ACHN (cell line): ENCODE results near the gene SELPLG.
A peak's percentile ranks its signal among the peaks of the same experiment; 100 is the strongest.
"Not testable (repeated sequence)": the region's sequence is repeated elsewhere in the genome, so short reads cannot be mapped to it uniquely, and the experiment has no call there.

Experiments
- DNase-seq: peaks from one replicate; pipeline ENCODE4 v3.0.0-alpha.2; 2015
- in situ Hi-C: cut with HindIII; loops from 2 replicates; pipeline ENCODE4 v1.10.0; 2017; ENCODE audit warnings: low sequenced_read_pairs, low pct_ligation_motif_present, low pct_unique_long_range_greater_than_20kb

Gene SELPLG

GRCh38 chr12:108586306-108586705 lies 47.4 kb downstream of the SELPLG start:
- in situ Hi-C loops: no loop called here
- no peak for DNase-seq

DNA sequence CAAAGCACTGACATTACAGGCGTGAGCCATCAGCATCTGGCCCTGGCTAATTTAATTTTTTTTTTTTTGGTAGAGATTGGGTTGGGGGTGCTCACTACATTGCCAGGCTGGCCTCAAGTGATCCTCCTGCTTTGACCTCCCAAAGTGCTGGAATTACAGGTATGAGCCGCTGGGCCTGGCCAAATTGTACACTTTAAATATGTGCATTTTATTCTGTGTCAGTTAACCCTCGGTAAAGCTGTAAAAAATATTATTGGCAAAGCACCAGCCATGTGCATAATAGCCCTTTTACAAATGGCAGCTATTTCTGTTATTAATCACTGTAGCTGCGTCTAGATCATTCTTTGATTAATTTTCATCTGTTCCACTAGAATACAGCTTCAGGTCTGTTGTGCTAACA lies 47.8 kb downstream of the SELPLG start:
- in situ Hi-C loops: no loop called here
- DNase-seq: no peak

DNA sequence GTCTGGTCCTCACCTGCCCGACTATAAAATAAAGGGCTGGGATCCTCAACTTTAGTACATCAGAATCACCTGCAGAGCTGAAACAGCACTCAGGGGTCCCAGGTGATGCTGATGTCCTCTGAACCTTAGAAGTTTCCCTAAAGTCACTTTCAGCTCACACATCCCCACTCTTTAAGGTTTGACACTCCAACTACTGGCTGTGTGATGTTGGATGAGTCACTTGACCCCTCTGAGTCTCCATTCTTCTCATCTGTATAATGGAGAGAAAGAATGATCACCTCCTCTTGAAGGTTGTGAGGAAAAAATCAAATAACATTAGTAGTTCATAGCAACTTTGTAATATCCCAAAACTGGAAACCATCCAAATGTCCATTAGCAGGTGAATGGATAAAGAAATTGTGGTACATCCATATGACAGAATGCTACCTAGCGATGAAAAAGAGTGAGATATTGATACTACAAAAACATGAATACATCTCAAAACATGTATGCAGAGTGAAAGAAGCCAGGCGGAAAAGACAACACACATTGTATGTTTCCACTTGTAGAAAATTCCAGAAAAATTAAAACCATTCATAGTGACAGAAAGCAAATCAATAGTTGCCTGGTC lies 49.1 kb downstream of the SELPLG start:
- no peak for DNase-seq
- in situ Hi-C loops: no loop called here

DNA sequence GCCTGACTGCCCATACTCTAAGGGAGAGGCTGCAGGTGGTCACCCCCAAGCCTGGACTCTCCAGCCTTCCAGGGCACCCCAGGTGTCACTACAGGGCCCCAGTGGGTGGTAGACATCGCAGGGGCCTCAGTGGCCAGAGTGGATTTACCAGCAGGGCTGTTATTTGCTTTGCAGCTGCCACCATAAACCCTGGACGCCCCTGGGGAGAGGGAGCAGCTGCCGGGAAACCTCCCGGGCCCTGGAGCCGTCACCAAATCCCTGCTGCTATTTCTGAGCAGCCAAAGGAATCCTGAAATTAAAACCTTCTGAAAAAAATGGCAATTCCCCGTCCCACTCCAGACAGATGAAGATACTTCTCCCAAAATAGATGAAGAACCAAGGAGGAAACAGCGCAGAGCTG lies 49.7 kb downstream of the SELPLG start:
- in situ Hi-C loops: no loop called here
- DNase-seq: no peak

- in situ Hi-C loops: no loop called here
- DNase-seq: no peak
Measured at GRCh38 chr12:108582978-108583770, 50.5 kb downstream of the SELPLG start.

- no peak for DNase-seq
- in situ Hi-C loops: no loop called here
Measured at GRCh38 chr12:108582509-108582908, 51.2 kb downstream of the SELPLG start.

- in situ Hi-C loops: no loop called here
- no peak for DNase-seq
Measured at GRCh38 chr12:108581311-108582227, 52.1 kb downstream of the SELPLG start.

- no peak for DNase-seq
- in situ Hi-C loops: no loop called here
Measured at GRCh38 chr12:108580531-108580930, 53.2 kb downstream of the SELPLG start.

GRCh38 chr12:108578813-108579212 lies 54.9 kb downstream of the SELPLG start:
- in situ Hi-C loops: no loop called here
- DNase-seq: no peak

DNA sequence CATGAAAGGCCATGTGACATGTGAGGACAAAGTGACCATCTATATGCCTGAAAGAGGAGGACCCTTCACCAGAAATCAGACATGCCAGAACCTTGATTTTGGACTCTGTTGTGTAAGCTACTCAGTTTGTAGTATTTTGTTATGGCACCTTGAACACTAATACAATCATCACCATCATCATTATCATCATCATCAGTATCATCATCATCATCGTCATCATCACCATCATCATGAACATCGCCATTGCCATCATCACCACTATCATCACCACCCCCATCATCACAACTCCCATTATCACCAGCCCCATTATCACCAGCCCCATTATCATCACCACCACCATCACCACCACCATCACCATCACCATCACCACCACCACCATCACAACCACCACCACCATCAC lies 55.4 kb downstream of the SELPLG start:
- in situ Hi-C loops: no loop called here

DNA sequence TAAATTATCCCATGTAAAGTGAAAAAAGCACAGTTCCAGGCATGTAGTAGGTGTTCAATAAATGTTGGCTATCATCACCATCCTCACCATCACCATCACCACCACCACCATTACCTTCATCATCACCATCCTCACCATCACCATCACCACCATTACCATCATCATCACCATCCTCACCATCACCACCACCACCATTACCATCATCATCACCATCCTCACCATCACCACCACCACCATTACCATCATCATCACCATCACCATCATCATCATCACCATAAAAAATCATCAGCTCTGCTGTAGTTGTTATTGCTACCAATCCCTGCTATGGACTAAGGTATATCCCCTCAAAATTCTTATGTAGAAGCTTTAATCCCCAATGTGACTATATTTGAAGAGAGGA lies 56.2 kb downstream of the SELPLG start:
- DNase-seq: no peak
- in situ Hi-C loops: no loop called here

More for the DNA sequence above, 55.4 kb downstream of the SELPLG start:
- no peak for DNase-seq

GRCh38 chr12:108576660-108577234 lies 56.9 kb downstream of the SELPLG start:
- DNase-seq: peak; percentile 57
- in situ Hi-C loops: no loop called here

GRCh38 chr12:108575199-108575912 lies 58.3 kb downstream of the SELPLG start:
- in situ Hi-C loops: no loop called here
- DNase-seq: no peak

DNA sequence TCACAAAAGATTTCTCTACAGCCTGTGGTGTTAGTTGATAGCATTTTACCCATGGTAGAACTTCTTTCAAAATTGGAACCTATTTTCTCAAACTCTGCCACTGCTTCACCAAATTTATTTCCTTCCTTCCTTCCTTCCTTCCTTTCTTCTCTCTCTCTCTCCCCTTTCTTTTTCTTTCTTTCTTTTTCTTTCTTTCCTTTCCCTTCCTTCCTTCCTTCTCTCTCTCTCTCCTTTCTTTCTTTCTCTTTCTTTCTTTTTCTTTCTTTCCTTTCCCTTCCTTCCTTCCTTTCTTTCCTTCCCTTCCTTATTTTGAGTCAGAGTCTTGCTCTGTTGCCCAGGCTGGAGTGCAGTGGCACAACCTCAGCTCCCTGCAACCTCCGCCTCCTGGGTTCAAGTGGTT lies 59.4 kb downstream of the SELPLG start:
- in situ Hi-C loops: not testable (repeated sequence)

GRCh38 chr12:108573317-108573716 lies 60.4 kb downstream of the SELPLG start:
- in situ Hi-C loops: no loop called here
- DNase-seq: no peak

More for the DNA sequence above, 59.4 kb downstream of the SELPLG start:
- not testable (repeated sequence) for DNase-seq

DNA sequence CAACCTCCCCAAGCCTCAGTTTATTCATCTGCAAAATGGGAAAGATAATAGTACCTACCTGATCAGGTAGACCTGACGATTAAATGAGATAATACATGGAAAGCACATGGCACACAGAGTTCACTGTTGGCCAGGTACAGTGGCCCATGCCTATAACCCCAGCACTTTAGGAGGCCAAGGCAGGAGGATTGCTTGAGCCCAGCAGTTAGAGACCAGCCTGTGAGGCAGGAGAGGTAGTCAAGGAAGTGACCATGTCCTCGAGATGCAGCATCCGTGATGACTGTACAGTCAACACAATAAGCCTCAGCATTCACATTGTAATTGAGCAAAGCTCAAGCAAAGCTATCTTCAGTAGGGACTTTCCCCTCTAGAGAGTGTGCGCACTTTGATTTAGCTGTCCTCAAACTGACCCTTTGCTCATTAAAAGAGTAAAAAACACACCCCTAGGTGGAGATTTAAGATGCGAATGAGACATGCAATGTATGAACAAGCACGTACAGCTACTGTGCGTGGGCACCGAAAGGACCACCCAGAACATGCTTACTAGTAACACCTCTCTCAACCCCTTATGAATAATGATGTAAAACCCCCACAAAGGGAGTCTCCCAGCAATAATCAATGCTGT lies 61.4 kb downstream of the SELPLG start:
- in situ Hi-C loops: no loop called here
- DNase-seq: no peak
